Ascending aorta (tissue), 2 donors: ENCODE measurements around the gene FASTKD1. TPM values are rescaled to one million over a fixed set of nuclear protein-coding genes. Genes with fewer than 3 reads are reported as not detected.
"Not testable (repeated sequence)": the region's sequence is repeated elsewhere in the genome, so short reads cannot be mapped to it uniquely, and the experiment has no call there.

Source experiments
- DNase-seq, 2 donors: peaks; one replicate each; pipeline ENCODE4 v3.0.0-alpha.2; 2019; ENCODE audit warnings: low spot score in 2 of 2
- H3K27ac ChIP-seq, 2 donors: fragments of 200-600 bp; sonication (generic); one replicate each; pipeline ENCODE4 v1.5.1; 2016 to 2017; ENCODE audit warnings: mild to moderate bottlenecking in 1 of 2
- H3K27me3 ChIP-seq: fragments of 200-600 bp; sonication (generic); one replicate; pipeline ENCODE4 v1.5.1; 2017
- H3K36me3 ChIP-seq, 2 donors: fragments of 200-600 bp; sonication (generic); one replicate each; pipeline ENCODE4 v1.5.1; 2016
- H3K4me1 ChIP-seq, 2 donors: fragments of 200-600 bp; sonication (generic); one replicate each; pipeline ENCODE4 v1.5.1; 2016 to 2017; ENCODE audit warnings: mild to moderate bottlenecking in 1 of 2
- H3K4me3 ChIP-seq, 2 donors: fragments of 200-600 bp; sonication (generic); one replicate each; pipeline ENCODE4 v1.5.1; 2016 to 2017; ENCODE audit warnings: mild to moderate bottlenecking in 1 of 2
- H3K9me3 ChIP-seq, 2 donors: fragments of 200-600 bp; sonication (generic); one replicate each; pipeline ENCODE4 v1.5.1; 2016
- CTCF ChIP-seq, 3 experiments: fragments of 200-600 bp in 2 of 3; fragments of 450-650 bp in 1 of 3; sonication (generic) in 2 of 3; IDR thresholded peaks; one replicate each; pipeline ENCODE4 v1.5.1; 2016 to 2019; ENCODE audit warnings: antibody characterized with exemption in 3 of 3, mild to moderate bottlenecking in 1 of 3, moderate library complexity in 1 of 3
- intact Hi-C: fragments of 100-400 bp; cut with DNase I; formaldehyde crosslinking; loops from one replicate; pipeline ENCODE4 v1.15.1; 2023
- total RNA-seq: library from RNA; depleted of rRNA; stranded (reverse); fragments of >200 nt; gene quantifications from one replicate; pipeline ENCODE4 v1.1.0, GENCODE V29; 2016

FASTKD1 gene
- total RNA-seq, 1 donor from 2014 or later = 5.5 TPM

GRCh38 chr2:169573974-169574299 is 272 bp upstream of the FASTKD1 start:
- Histone ChIP-seq H3K27ac (peak overlapping the region in 1 of 2 donors; percentile 37), H3K4me3 (peak overlapping the region; percentile 69 to 82), H3K4me1 (peaks cover 0 to 8% of the 10 kb centered on the region in 2 donors), H3K9me3 (no peaks in the 10 kb centered on the region), H3K27me3 (no peaks in the 10 kb centered on the region), H3K36me3 (no peaks in the 10 kb centered on the region)
- intact Hi-C loops = no loop called here
- DNase-seq = no peak
- no peak for TF ChIP-seq CTCF (IDR thresholded peaks at IDR 0.05)

- H3K9me3 ChIP-seq = no peaks in the 10 kb centered on the region
- no peak for DNase-seq
- H3K4me3 ChIP-seq = peak overlapping the region; percentile 69 to 82
- no peak for TF ChIP-seq CTCF (IDR thresholded peaks at IDR 0.05)
- H3K27ac ChIP-seq = no peak overlapping the region
- no peaks in the 10 kb centered on the region for H3K36me3 ChIP-seq
- no peaks in the 10 kb centered on the region for H3K27me3 ChIP-seq
- intact Hi-C loops = no loop called here
- H3K4me1 ChIP-seq = peaks cover 0 to 8% of the 10 kb centered on the region in 2 donors
Measured at GRCh38 chr2:169572821-169573159, 875 bp downstream of the FASTKD1 start.

- Histone ChIP-seq H3K27ac (no peak overlapping the region), H3K36me3 (no peaks in the 10 kb centered on the region), H3K9me3 (no peaks in the 10 kb centered on the region), H3K4me3 (no peak overlapping the region), H3K27me3 (no peaks in the 10 kb centered on the region), H3K4me1 (peaks cover 0 to 8% of the 10 kb centered on the region in 2 donors)
- intact Hi-C loops = no loop called here
- DNase-seq = no peak
- no peak for TF ChIP-seq CTCF (IDR thresholded peaks at IDR 0.05)
Measured at GRCh38 chr2:169572189-169572588, 1.5 kb downstream of the FASTKD1 start.

- intact Hi-C loops = no loop called here
- Histone ChIP-seq H3K4me3 (no peak overlapping the region), H3K4me1 (peaks cover 0 to 8% of the 10 kb centered on the region in 2 donors), H3K27ac (no peak overlapping the region), H3K9me3 (no peaks in the 10 kb centered on the region), H3K27me3 (no peaks in the 10 kb centered on the region), H3K36me3 (no peaks in the 10 kb centered on the region)
- TF ChIP-seq CTCF (IDR thresholded peaks at IDR 0.05) = no peak
- DNase-seq = no peak
Measured at GRCh38 chr2:169571571-169571970, 2.1 kb downstream of the FASTKD1 start.

- H3K9me3 ChIP-seq, intact Hi-C loops, H3K4me3 ChIP-seq, H3K36me3 ChIP-seq, DNase-seq, H3K4me1 ChIP-seq, H3K27ac ChIP-seq, H3K27me3 ChIP-seq: not testable (repeated sequence)
Measured at GRCh38 chr2:169570752-169571151, 2.9 kb downstream of the FASTKD1 start.

GRCh38 chr2:169569948-169570347 is 3.7 kb downstream of the FASTKD1 start:
- intact Hi-C loops = no loop called here

More at GRCh38 chr2:169569948-169570347, 3.7 kb downstream of the FASTKD1 start:
- H3K27me3 ChIP-seq = no peaks in the 10 kb centered on the region
- H3K27ac ChIP-seq = no peak overlapping the region
- H3K9me3 ChIP-seq = no peaks in the 10 kb centered on the region
- DNase-seq = no peak
- H3K36me3 ChIP-seq = no peaks in the 10 kb centered on the region
- TF ChIP-seq CTCF (IDR thresholded peaks at IDR 0.05) = no peak
- H3K4me3 ChIP-seq = no peak overlapping the region
- peaks cover 0 to 8% of the 10 kb centered on the region in 2 donors for H3K4me1 ChIP-seq
